Brain microvascular endothelial cell (primary cell): ENCODE measurements around the gene CEACAM6.
A peak's percentile ranks its signal among the peaks of the same experiment; 100 is the strongest.
"Not testable (repeated sequence)": the region's sequence is repeated elsewhere in the genome, so short reads cannot be mapped to it uniquely, and the experiment has no call there.

Experiments
- DNase-seq: peaks from one replicate; pipeline ENCODE4 v3.0.0-alpha.2; 2020
- H3K27ac ChIP-seq: fragments of 250-450 bp; sonication (Bioruptor Pico); 2 replicates; pipeline ENCODE4 v1.5.1; 2020; ENCODE audit warnings: mild to moderate bottlenecking, moderate library complexity
- H3K27me3 ChIP-seq: fragments of 250-450 bp; sonication (Bioruptor Pico); replicated peaks from 2 replicates; pipeline ENCODE4 v1.5.1; 2020; ENCODE audit warnings: mild to moderate bottlenecking
- H3K36me3 ChIP-seq: fragments of 250-450 bp; sonication (Bioruptor Pico); replicated peaks from 2 replicates; pipeline ENCODE4 v1.5.1; 2020; ENCODE audit warnings: mild to moderate bottlenecking
- H3K4me3 ChIP-seq: 2 replicates; pipeline ENCODE4 v1.5.1; 2011; ENCODE audit warnings: low read depth, mild to moderate bottlenecking, control low read depth, low read length, moderate library complexity
- CTCF ChIP-seq: IDR thresholded peaks from 2 replicates; pipeline ENCODE4 v1.5.1; 2011; ENCODE audit warnings: low read depth, mild to moderate bottlenecking, moderate library complexity, low read length, control low read depth, inconsistent platforms; ENCODE audit errors: missing control alignments
- in situ Hi-C: cut with HindIII; loops from 2 replicates; pipeline ENCODE4 v1.10.0; 2017; ENCODE audit warnings: low sequenced_read_pairs, low pct_ligation_motif_present

The CEACAM6 gene

GRCh38 chr19:41748012-41748411 is 7.3 kb upstream of the CEACAM6 start:
- H3K36me3 ChIP-seq = no peaks in the 10 kb centered on the region
- no peak for TF ChIP-seq CTCF
- peaks cover 2% of the 10 kb centered on the region for H3K27me3 ChIP-seq
- DNase-seq = no peak
- in situ Hi-C loops = no loop called here
- no peak overlapping the region for H3K27ac ChIP-seq
- H3K4me3 ChIP-seq = no peak overlapping the region

GRCh38 chr19:41750248-41751134 is 4.8 kb upstream of the CEACAM6 start:
- in situ Hi-C loops, DNase-seq, H3K27me3 ChIP-seq: not testable (repeated sequence)

GRCh38 chr19:41753159-41753558 is 2.2 kb upstream of the CEACAM6 start:
- peak; percentile 80 for TF ChIP-seq CTCF
- no peak overlapping the region for H3K4me3 ChIP-seq
- DNase-seq = peak; percentile 2
- H3K27ac ChIP-seq = no peak overlapping the region
- H3K36me3 ChIP-seq = no peaks in the 10 kb centered on the region
- H3K27me3 ChIP-seq = no peaks in the 10 kb centered on the region
- in situ Hi-C loops = no loop called here

More at GRCh38 chr19:41750248-41751134, 4.8 kb upstream of the CEACAM6 start:
- H3K36me3 ChIP-seq, H3K4me3 ChIP-seq, H3K27ac ChIP-seq: not testable (repeated sequence)

GRCh38 chr19:41753936-41754529 is 1.3 kb upstream of the CEACAM6 start:
- in situ Hi-C loops = no loop called here
- H3K27ac ChIP-seq = no peak overlapping the region
- no peaks in the 10 kb centered on the region for H3K36me3 ChIP-seq
- H3K4me3 ChIP-seq = no peak overlapping the region
- peak; percentile 78 for TF ChIP-seq CTCF
- peak; percentile 41 for DNase-seq
- no peaks in the 10 kb centered on the region for H3K27me3 ChIP-seq

GRCh38 chr19:41758846-41759245 is 3.5 kb downstream of the CEACAM6 start:
- Histone ChIP-seq H3K27ac (no peak overlapping the region), H3K36me3 (no peaks in the 10 kb centered on the region), H3K4me3 (no peak overlapping the region), H3K27me3 (no peaks in the 10 kb centered on the region)
- in situ Hi-C loops = no loop called here
- no peak for DNase-seq
- TF ChIP-seq CTCF = no peak

- no peak for DNase-seq
- H3K4me3 ChIP-seq = no peak overlapping the region
- in situ Hi-C loops = no loop called here
Observed at GRCh38 chr19:41767115-41767514, 11.8 kb downstream of the CEACAM6 start.

GRCh38 chr19:41768105-41768504 is 12.8 kb downstream of the CEACAM6 start:
- H3K27ac ChIP-seq, H3K4me3 ChIP-seq, DNase-seq, H3K27me3 ChIP-seq, in situ Hi-C loops, H3K36me3 ChIP-seq: not testable (repeated sequence)

More at GRCh38 chr19:41767115-41767514, 11.8 kb downstream of the CEACAM6 start:
- Histone ChIP-seq H3K27me3 (no peaks in the 10 kb centered on the region), H3K36me3 (no peaks in the 10 kb centered on the region), H3K27ac (no peak overlapping the region)
- no peak for TF ChIP-seq CTCF
